ENCODE measurements around the gene GPX3.

The GPX3 gene

GRCh38 chr5:151012862-151013261 is 7.5 kb upstream of the GPX3 start:
- DNase-seq, result no peak

GRCh38 chr5:151014680-151015343 is 5.6 kb upstream of the GPX3 start:
- DNase-seq, result no peak

GRCh38 chr5:151015974-151016587 is 4.3 kb upstream of the GPX3 start:
- DNase-seq, result no peak

- peak in 5 of 56 donors; percentile 10 to 46 (median 19) for DNase-seq
Measured at GRCh38 chr5:151016700-151017099, 3.7 kb upstream of the GPX3 start.

- DNase-seq, result no peak
Measured at GRCh38 chr5:151017897-151018296, 2.5 kb upstream of the GPX3 start.

DNA sequence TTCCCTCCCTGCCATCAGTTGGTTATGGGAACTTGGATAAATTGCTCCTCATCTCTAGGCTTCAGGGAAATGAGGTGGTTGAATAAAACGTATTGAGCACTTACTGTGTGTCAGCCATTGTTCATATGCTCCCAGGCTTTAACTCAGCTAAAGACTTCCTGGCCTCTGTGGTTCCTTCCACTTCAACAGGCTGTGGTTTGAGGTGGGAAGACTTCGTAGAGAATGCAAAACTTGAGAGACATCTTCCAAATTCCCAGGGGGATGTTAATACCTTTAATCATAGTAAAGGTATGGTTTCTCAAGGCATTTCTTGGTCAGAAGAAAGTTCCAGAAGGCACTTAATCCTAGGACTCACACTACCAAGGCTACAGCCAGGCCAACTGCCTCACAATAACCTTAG is 1.5 kb upstream of the GPX3 start:
- DNase-seq, result no peak

DNA sequence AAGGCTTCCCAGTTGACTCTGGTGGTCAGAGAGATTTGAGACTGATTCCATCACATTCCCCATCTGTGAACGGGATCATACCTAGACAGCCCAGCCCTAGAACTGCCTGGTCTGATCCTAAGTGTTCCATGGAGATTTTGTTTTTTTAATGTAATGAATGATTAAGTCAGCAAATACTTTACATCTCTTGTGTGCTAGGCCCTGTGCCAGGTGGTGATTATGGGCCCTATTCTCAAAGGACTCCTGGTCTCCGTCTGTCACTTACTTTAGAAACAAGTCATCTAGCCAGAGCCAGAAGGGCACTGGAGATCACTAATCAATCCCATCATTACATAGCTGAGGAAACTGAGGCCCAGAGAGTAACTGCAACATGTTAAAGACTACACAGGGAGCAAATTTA is 1.1 kb upstream of the GPX3 start:
- DNase-seq, result no peak

DNA sequence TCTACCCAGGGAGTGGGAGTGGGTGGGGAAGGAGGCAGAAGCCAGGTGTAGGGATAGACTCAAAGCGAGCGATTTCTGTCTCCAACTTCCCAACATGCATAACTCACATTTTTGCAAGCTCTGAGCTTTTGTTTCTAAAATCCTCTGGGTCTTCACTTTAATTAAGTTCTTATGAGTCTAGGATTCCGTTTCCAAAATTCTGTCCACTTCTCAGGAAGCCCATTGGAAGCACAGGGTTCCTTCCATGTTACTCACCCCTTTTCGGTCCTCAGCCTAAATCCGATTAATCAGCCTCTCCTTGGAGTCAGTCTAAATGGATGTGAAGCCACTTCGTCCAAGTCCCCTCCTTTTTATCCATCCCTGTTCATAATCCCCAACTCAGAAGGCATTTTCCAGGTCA is 1.4 kb downstream of the GPX3 start:
- DNase-seq, result no peak

- DNase-seq, result peak in 35 of 56 donors; percentile 6 to 86 (median 45)
Measured at GRCh38 chr5:151022511-151023018, 2.2 kb downstream of the GPX3 start.

GRCh38 chr5:151023047-151023615 is 2.7 kb downstream of the GPX3 start:
- DNase-seq, result no peak

GRCh38 chr5:151023651-151024050 is 3.3 kb downstream of the GPX3 start:
- DNase-seq, result peak in 1 of 56 donors; percentile 3

- no peak for DNase-seq
Measured at GRCh38 chr5:151024440-151025249, 4.3 kb downstream of the GPX3 start.

DNA sequence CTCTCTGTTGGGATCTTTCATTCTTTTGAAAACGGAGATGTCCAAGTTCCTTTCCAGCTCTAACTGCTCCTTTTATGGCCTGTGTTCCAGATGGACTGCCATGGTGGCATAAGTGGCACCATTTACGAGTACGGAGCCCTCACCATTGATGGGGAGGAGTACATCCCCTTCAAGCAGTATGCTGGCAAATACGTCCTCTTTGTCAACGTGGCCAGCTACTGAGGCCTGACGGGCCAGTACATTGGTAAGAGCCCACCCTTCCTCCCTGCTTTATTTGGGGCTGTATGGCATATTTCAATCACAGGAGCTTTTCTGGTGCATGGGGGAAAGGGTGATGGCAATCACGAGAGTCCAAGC is 4.8 kb downstream of the GPX3 start:
- DNase-seq, result no peak

- DNase-seq, result no peak
Measured at GRCh38 chr5:151026088-151026487, 5.7 kb downstream of the GPX3 start.

- DNase-seq, result no peak
Measured at GRCh38 chr5:151026679-151027078, 6.3 kb downstream of the GPX3 start.

GRCh38 chr5:151027961-151028479 is 7.6 kb downstream of the GPX3 start:
- no peak for DNase-seq

DNA sequence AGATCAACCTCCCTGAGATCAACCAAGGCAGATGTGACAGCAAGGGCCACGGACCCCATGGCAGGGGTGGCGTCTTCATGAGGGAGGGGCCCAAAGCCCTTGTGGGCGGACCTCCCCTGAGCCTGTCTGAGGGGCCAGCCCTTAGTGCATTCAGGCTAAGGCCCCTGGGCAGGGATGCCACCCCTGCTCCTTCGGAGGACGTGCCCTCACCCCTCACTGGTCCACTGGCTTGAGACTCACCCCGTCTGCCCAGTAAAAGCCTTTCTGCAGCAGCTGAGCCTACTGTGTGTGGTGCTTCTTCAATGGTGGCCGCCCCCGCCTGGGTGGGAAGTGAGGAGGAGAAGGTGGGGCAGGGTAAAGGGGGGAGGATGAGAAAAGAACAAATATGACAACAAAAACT is 8.3 kb downstream of the GPX3 start:
- DNase-seq, result no peak

- DNase-seq, result no peak
Measured at GRCh38 chr5:151029179-151030055, 9.0 kb downstream of the GPX3 start.

DNA sequence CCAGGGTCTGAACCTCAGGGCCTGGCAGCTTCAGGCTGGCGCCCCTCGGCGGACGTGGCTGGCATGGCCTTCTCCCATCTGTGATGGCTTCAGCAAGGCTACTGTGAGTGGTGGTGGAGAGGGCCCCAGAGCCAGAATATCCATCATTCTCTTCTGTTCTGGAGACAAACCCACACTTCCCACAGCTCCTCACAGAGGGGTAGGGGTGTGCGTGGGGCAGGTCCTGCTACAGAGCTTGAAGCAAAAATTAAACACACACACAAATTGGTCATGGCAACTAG is 9.6 kb downstream of the GPX3 start:
- DNase-seq, result no peak

- DNase-seq, result peak in 3 of 56 donors; percentile 3 to 21 (median 15)
Measured at GRCh38 chr5:151030379-151030778, 10.0 kb downstream of the GPX3 start.

DNA sequence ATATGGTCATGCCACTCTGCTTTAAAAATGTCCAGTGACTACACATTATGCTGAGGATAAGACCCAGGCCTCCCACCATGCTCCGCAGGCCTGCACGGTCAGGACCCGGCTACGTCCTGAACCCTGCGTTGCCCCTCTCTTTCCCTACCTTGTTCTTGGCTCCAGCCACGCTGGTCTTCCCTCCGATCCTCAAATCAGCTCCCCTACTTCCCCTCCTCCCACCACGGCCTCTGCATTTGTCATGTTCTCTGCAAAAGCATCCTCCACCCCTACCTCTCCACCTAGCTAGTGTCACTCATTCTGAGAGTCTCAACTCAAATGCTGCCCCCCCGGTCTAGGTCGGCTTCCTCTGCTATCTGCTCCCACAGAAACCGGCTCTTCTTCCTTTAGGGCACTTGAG is 11.2 kb downstream of the GPX3 start:
- DNase-seq, result peak in 6 of 56 donors; percentile 4 to 28 (median 22)

Data from nucleus accumbens (tissue), 56 donors.